IMR-90 (cell line): ENCODE measurements around the gene WNK1. TPM values are rescaled to one million over a fixed set of nuclear protein-coding genes. Genes with fewer than 3 reads are reported as not detected.

ENCODE experiments used
- ATAC-seq: fragments of 200-7000 bp; cut with Tn5 transposase; 2 replicates; pipeline ENCODE4 v1.9.1; 2020; ENCODE audit warnings: low read depth, mild to moderate bottlenecking, moderate library complexity
- BruUV-seq: library from RNA; stranded (reverse); fragments of 400-500 nt; replicated peaks from 2 replicates; lab custom pipeline; 2021; lab: Mats Ljungman, UMichigan
- CTCF ChIA-PET: fragments of 300-600 bp; formaldehyde crosslinking; extraction: SDS; loops from one replicate; lab custom pipeline; 2021; ENCODE audit warnings: antibody characterized with exemption; lab: Yijun Ruan, JAX
- POLR2A ChIA-PET: fragments of 300-600 bp; sonication (Branson Sonifier 250); formaldehyde crosslinking; loops from one replicate; lab custom pipeline; 2022; ENCODE audit warnings: antibody characterized with exemption; ENCODE audit not compliant: unreplicated experiment; lab: Charles Lee
- DNase-seq: peaks from one replicate; pipeline ENCODE4 v3.0.0; 2013
- H2AFZ ChIP-seq: replicated peaks from 2 replicates; pipeline ENCODE3; 2013; ENCODE audit warnings: low read length, mild to moderate bottlenecking; ENCODE audit not compliant: poor library complexity
- H2AK5ac ChIP-seq: 2 replicates; pipeline ENCODE4 v1.6.1; 2013; ENCODE audit warnings: low read depth, low read length, inconsistent platforms
- H2AK9ac ChIP-seq: replicated peaks from 2 replicates; pipeline ENCODE3; 2013; ENCODE audit warnings: mild to moderate bottlenecking, low read depth, low read length, moderate library complexity; ENCODE audit not compliant: poor library complexity
- H2BK120ac ChIP-seq: 2 replicates; pipeline ENCODE4 v1.6.1; 2013; ENCODE audit warnings: low read depth, low read length, inconsistent platforms
- H2BK15ac ChIP-seq: 3 replicates; pipeline ENCODE4 v1.6.1; 2013; ENCODE audit warnings: low read depth, low read length, inconsistent platforms
- H2BK20ac ChIP-seq: 2 replicates; pipeline ENCODE4 v1.6.1; 2013; ENCODE audit warnings: low read depth, mild to moderate bottlenecking, inconsistent platforms, low read length, moderate library complexity
- H2BK5ac ChIP-seq: 2 replicates; pipeline ENCODE4 v1.6.1; 2013; ENCODE audit warnings: mild to moderate bottlenecking, low read depth, low read length, inconsistent platforms; ENCODE audit not compliant: poor library complexity, severe bottlenecking
- H3K14ac ChIP-seq: replicated peaks from 2 replicates; pipeline ENCODE4 v1.6.1; 2013; ENCODE audit warnings: low read depth, low read length, inconsistent platforms
- H3K18ac ChIP-seq: 2 replicates; pipeline ENCODE4 v1.6.1; 2013; ENCODE audit warnings: low read depth, low read length, control low read depth
- H3K23ac ChIP-seq: 2 replicates; pipeline ENCODE4 v1.6.1; 2013; ENCODE audit warnings: low read depth, low read length, inconsistent platforms
- H3K27ac ChIP-seq: 2 replicates; pipeline ENCODE4 v1.5.1; 2013; ENCODE audit warnings: mild to moderate bottlenecking, control low read depth, low read length; ENCODE audit not compliant: insufficient read depth
- H3K27me3 ChIP-seq: 2 replicates; pipeline ENCODE4 v1.6.1; 2013; ENCODE audit warnings: low read length; ENCODE audit not compliant: control insufficient read depth, insufficient read depth
- H3K36me3 ChIP-seq: 2 replicates; pipeline ENCODE4 v1.6.1; 2013; ENCODE audit warnings: low read length, mixed read lengths; ENCODE audit not compliant: control insufficient read depth, insufficient read depth
- H3K4ac ChIP-seq: 2 replicates; pipeline ENCODE4 v1.6.1; 2013; ENCODE audit warnings: low read depth, low read length, inconsistent platforms
- H3K4me1 ChIP-seq: 2 replicates; pipeline ENCODE4 v1.6.1; 2013; ENCODE audit warnings: low read length, mixed read lengths; ENCODE audit not compliant: control insufficient read depth, insufficient read depth
- H3K4me2 ChIP-seq: 2 replicates; pipeline ENCODE4 v1.6.1; 2013; ENCODE audit warnings: low read depth, mild to moderate bottlenecking, control low read depth, low read length, moderate library complexity
- H3K4me3 ChIP-seq: 2 replicates; pipeline ENCODE4 v1.5.1; 2013; ENCODE audit warnings: low read depth, mild to moderate bottlenecking, control low read depth, low read length, moderate library complexity; ENCODE audit not compliant: insufficient read depth
- H3K56ac ChIP-seq: 2 replicates; pipeline ENCODE4 v1.6.1; 2013; ENCODE audit warnings: low read length, inconsistent platforms; ENCODE audit not compliant: insufficient read depth; ENCODE audit errors: extremely low read depth
- H3K79me1 ChIP-seq, 2 experiments: 2 replicates each; pipeline ENCODE4 v1.6.1; 2013; ENCODE audit warnings: low read length in 2 of 2, inconsistent platforms in 1 of 2, low read depth in 1 of 2
- H3K9ac ChIP-seq: 2 replicates; pipeline ENCODE4 v1.6.1; 2013; ENCODE audit warnings: low read depth, low read length, control low read depth
- H3K9me1 ChIP-seq: 2 replicates; pipeline ENCODE4 v1.6.1; 2013; ENCODE audit warnings: low read length, inconsistent platforms; ENCODE audit not compliant: insufficient read depth
- H3K9me3 ChIP-seq: 2 replicates; pipeline ENCODE4 v1.6.1; 2013; ENCODE audit warnings: low read length; ENCODE audit not compliant: control insufficient read depth, insufficient read depth
- H4K20me1 ChIP-seq: 2 replicates; pipeline ENCODE4 v1.6.1; 2013; ENCODE audit warnings: low read length, inconsistent platforms; ENCODE audit not compliant: insufficient read depth
- H4K5ac ChIP-seq: 2 replicates; pipeline ENCODE4 v1.6.1; 2013; ENCODE audit warnings: mild to moderate bottlenecking, low read depth, low read length, control low read depth
- H4K8ac ChIP-seq, 2 experiments: 2 replicates each; pipeline ENCODE4 v1.6.1; 2013; ENCODE audit warnings: low read depth in 2 of 2, low read length in 2 of 2, control low read depth in 1 of 2, inconsistent platforms in 1 of 2
- H4K91ac ChIP-seq: 2 replicates; pipeline ENCODE4 v1.6.1; 2013; ENCODE audit warnings: low read depth, low read length, inconsistent platforms; ENCODE audit not compliant: insufficient read depth
- BHLHE40 ChIP-seq: fragments of 150-350 bp; IDR thresholded peaks from 2 replicates; pipeline ENCODE4 v1.6.1; 2016; ENCODE audit warnings: mild to moderate bottlenecking, low read depth, low read length
- CEBPB ChIP-seq: IDR thresholded peaks from 2 replicates; pipeline ENCODE4 v1.6.1; 2012; ENCODE audit warnings: low read depth, low read length, improper control_type of control experiment
- CTCF ChIP-seq: conservative IDR thresholded peaks from 2 replicates; pipeline ENCODE4 v1.5.1; 2012; ENCODE audit warnings: mild to moderate bottlenecking, low read depth, low read length, improper control_type of control experiment
- ELK1 ChIP-seq: fragments of 150-350 bp; IDR thresholded peaks from 2 replicates; pipeline ENCODE4 v1.6.1; 2016; ENCODE audit warnings: low read depth, mild to moderate bottlenecking, low read length, moderate library complexity, borderline replicate concordance
- MAFK ChIP-seq: IDR thresholded peaks from 2 replicates; pipeline ENCODE4 v1.6.1; 2012; ENCODE audit warnings: low read depth, low read length, improper control_type of control experiment
- POLR2A ChIP-seq: IDR thresholded peaks from 2 replicates; pipeline ENCODE4 v1.6.1; 2012; ENCODE audit warnings: mild to moderate bottlenecking, low read depth, low read length
- RAD21 ChIP-seq: IDR thresholded peaks from 2 replicates; pipeline ENCODE4 v1.6.1; 2012; ENCODE audit warnings: low read length, improper control_type of control experiment
- RFX5 ChIP-seq: IDR thresholded peaks from 2 replicates; pipeline ENCODE4 v1.8.0; 2012; ENCODE audit warnings: low read depth, mild to moderate bottlenecking, low read length, moderate library complexity
- WGBS, 2 experiments: methylation state at CpG; one replicate each; pipeline versions ENCODE4 v1.1.5 to v1.1.7; 2013; ENCODE audit warnings: missing lambda C conversion rate in 2 of 2; ENCODE audit not compliant: insufficient read length in 1 of 2; ENCODE audit errors: extremely low coverage in 2 of 2; 5-methylcytosine and 5-hydroxymethylcytosine counted together
- dilution Hi-C: fragments of 300-500 bp; cut with HindIII; formaldehyde crosslinking; loops from one replicate; pipeline ENCODE4 v1.14.3; 2018; ENCODE audit warnings: low sequenced_read_pairs; ENCODE audit not compliant: unreplicated experiment
- in situ Hi-C: fragments of 300-500 bp; cut with MboI; formaldehyde crosslinking; loops from 3 replicates; pipeline ENCODE4 v1.14.3; 2019; ENCODE audit warnings: low sequenced_read_pairs, inconsistent platforms, mixed read lengths
- intact Hi-C: fragments of 100-400 bp; cut with micrococcal nuclease; formaldehyde crosslinking; loops from 2 replicates; pipeline ENCODE4 v1.10.0; 2022
- polyA plus RNA-seq, 3 experiments: library from polyadenylated mRNA; depleted of rRNA; stranded (reverse); fragments of >200 nt; gene quantifications; 2 replicates each; pipeline ENCODE4 v1.2.3, GENCODE V29; 2012; ENCODE audit warnings: low replicate concordance in 1 of 3
- total RNA-seq: library from RNA; depleted of rRNA; stranded (reverse); fragments of >200 nt; gene quantifications from 2 replicates; pipeline ENCODE4 v1.2.3, GENCODE V29; 2012

WNK1 gene
- total and polyA plus RNA-seq, 2 of the 4 experiments (the other 2 are of a cell fraction) = 36.9 to 42.8 TPM

- Histone ChIP-seq H3K9me1 (no peaks in the 10 kb centered on the region), H2BK5ac (no peak overlapping the region), H3K18ac (no peak overlapping the region), H3K27me3 (no peaks in the 10 kb centered on the region), H3K4me1 (no peaks in the 10 kb centered on the region), H2AK5ac (no peak overlapping the region), H3K4me2 (no peak overlapping the region), H4K8ac (no peak overlapping the region), H3K4ac (no peak overlapping the region), H2BK120ac (no peak overlapping the region), H2BK20ac (no peak overlapping the region), H4K20me1 (peaks cover 13% of the 10 kb centered on the region; the same call in 1 of the 2 replicates), H3K4me3 (no peak overlapping the region), H2AK9ac (no peak overlapping the region), H2BK15ac (no peak overlapping the region), H3K14ac (no peak overlapping the region), H4K5ac (no peak overlapping the region), H4K91ac (no peak overlapping the region), H3K23ac (no peak overlapping the region), H2AFZ (no peak overlapping the region), H3K79me1 (peaks cover 20 to 38% of the 10 kb centered on the region in 2 experiments), H3K9me3 (no peaks in the 10 kb centered on the region), H3K36me3 (peaks cover 13% of the 10 kb centered on the region), H3K56ac (no peak overlapping the region), H3K27ac (no peak overlapping the region), H3K9ac (no peak overlapping the region)
- dilution Hi-C loops = no loop called here
- in situ Hi-C loops = no loop called here
- no TSS peak for BruUV-seq
- intact Hi-C loops = loop anchor here (5.0 kb wide), 1 partner anchor 46 kb away; no protein-coding TSS in a partner anchor
- POLR2A ChIA-PET = no interaction called here
- no peak for DNase-seq
- ATAC-seq = no peak
- WGBS, 2 experiments = no CpG with 5 or more reads among the region's 1 CpG
- TF ChIP-seq CTCF (no peak), POLR2A (no peak), BHLHE40 (no peak), CEBPB (no peak), RAD21 (no peak), MAFK (no peak), ELK1 (no peak), RFX5 (no peak)
- CTCF ChIA-PET = no interaction called here
Measured at GRCh38 chr12:826331-826730, 74.0 kb downstream of the WNK1 start.
